Measurements from ENCODE around the gene EFCAB6.

Gene EFCAB6

GRCh38 chr22:43835736-43836135, 23.6 kb upstream of the EFCAB6 start:
- H3K9me2 ChIP-seq (replicated peaks; ENCODE audit: low read depth, low read length) = no peaks in the 10 kb centered on the region
- H2AFZ ChIP-seq (ENCODE audit: low read length) = no peak overlapping the region
- TF ChIP-seq CTCF (conservative IDR thresholded peaks at IDR 0.05; ENCODE audit: low read length) = no peak
- no peak for TF ChIP-seq EZH2phosphoT487 (IDR thresholded peaks at IDR 0.05; ENCODE audit: borderline replicate concordance)
- H3K9me3 ChIP-seq (ENCODE audit: insufficient read depth, low read depth, low read length) = no peaks in the 10 kb centered on the region
- no peaks in the 10 kb centered on the region for H3K27me3 ChIP-seq (ENCODE audit: insufficient read depth, low read length, poor library complexity, severe bottlenecking)
- H3F3A ChIP-seq (ENCODE audit: low read depth) = no peaks in the 10 kb centered on the region
- H3K4me3 ChIP-seq (ENCODE audit: low read length, poor library complexity, severe bottlenecking) = no peak overlapping the region
- no peaks in the 10 kb centered on the region for H3K36me3 ChIP-seq (ENCODE audit: insufficient read depth, low read length)
- no peaks in the 10 kb centered on the region for H3K79me2 ChIP-seq (ENCODE audit: insufficient read depth, low read length)
- no peak overlapping the region for H3K4me2 ChIP-seq (ENCODE audit: low read depth, low read length, poor library complexity, severe bottlenecking)
- no peak overlapping the region for H3K9ac ChIP-seq (ENCODE audit: low read depth, low read length, poor library complexity, severe bottlenecking)
- no peaks in the 10 kb centered on the region for H4K20me1 ChIP-seq (ENCODE audit: insufficient read depth, low read length, poor library complexity, severe bottlenecking)
- H3K4me1 ChIP-seq (ENCODE audit: insufficient read depth, low read length, poor library complexity, severe bottlenecking) = no peaks in the 10 kb centered on the region

- no peak overlapping the region for H2AFZ ChIP-seq (ENCODE audit: low read length)
- H3F3A ChIP-seq (ENCODE audit: low read depth) = no peaks in the 10 kb centered on the region
- H3K9me3 ChIP-seq (ENCODE audit: insufficient read depth, low read depth, low read length) = no peaks in the 10 kb centered on the region
- H3K9me2 ChIP-seq (replicated peaks; ENCODE audit: low read depth, low read length) = no peaks in the 10 kb centered on the region
- no peaks in the 10 kb centered on the region for H3K4me1 ChIP-seq (ENCODE audit: insufficient read depth, low read length, poor library complexity, severe bottlenecking)
- H3K27me3 ChIP-seq (ENCODE audit: insufficient read depth, low read length, poor library complexity, severe bottlenecking) = no peaks in the 10 kb centered on the region
- TF ChIP-seq EZH2phosphoT487 (IDR thresholded peaks at IDR 0.05; ENCODE audit: borderline replicate concordance) (no peak), CTCF (conservative IDR thresholded peaks at IDR 0.05; ENCODE audit: low read length) (no peak)
- no peak overlapping the region for H3K4me2 ChIP-seq (ENCODE audit: low read depth, low read length, poor library complexity, severe bottlenecking)
- no peaks in the 10 kb centered on the region for H3K36me3 ChIP-seq (ENCODE audit: insufficient read depth, low read length)
- no peaks in the 10 kb centered on the region for H4K20me1 ChIP-seq (ENCODE audit: insufficient read depth, low read length, poor library complexity, severe bottlenecking)
- H3K9ac ChIP-seq (ENCODE audit: low read depth, low read length, poor library complexity, severe bottlenecking) = no peak overlapping the region
- no peaks in the 10 kb centered on the region for H3K79me2 ChIP-seq (ENCODE audit: insufficient read depth, low read length)
- no peak overlapping the region for H3K4me3 ChIP-seq (ENCODE audit: low read length, poor library complexity, severe bottlenecking)
Observed at GRCh38 chr22:43835166-43835565, 23.1 kb upstream of the EFCAB6 start.

- H3K9ac ChIP-seq (ENCODE audit: low read depth, low read length, poor library complexity, severe bottlenecking) = no peak overlapping the region
- no peaks in the 10 kb centered on the region for H4K20me1 ChIP-seq (ENCODE audit: insufficient read depth, low read length, poor library complexity, severe bottlenecking)
- H3K4me2 ChIP-seq (ENCODE audit: low read depth, low read length, poor library complexity, severe bottlenecking) = no peak overlapping the region
- H3K79me2 ChIP-seq (ENCODE audit: insufficient read depth, low read length) = no peaks in the 10 kb centered on the region
- no peaks in the 10 kb centered on the region for H3K27me3 ChIP-seq (ENCODE audit: insufficient read depth, low read length, poor library complexity, severe bottlenecking)
- H3K36me3 ChIP-seq (ENCODE audit: insufficient read depth, low read length) = no peaks in the 10 kb centered on the region
- H3K4me1 ChIP-seq (ENCODE audit: insufficient read depth, low read length, poor library complexity, severe bottlenecking) = no peaks in the 10 kb centered on the region
- no peaks in the 10 kb centered on the region for H3F3A ChIP-seq (ENCODE audit: low read depth)
- TF ChIP-seq CTCF (conservative IDR thresholded peaks at IDR 0.05; ENCODE audit: low read length) (no peak), EZH2phosphoT487 (IDR thresholded peaks at IDR 0.05; ENCODE audit: borderline replicate concordance) (no peak)
- H2AFZ ChIP-seq (ENCODE audit: low read length) = no peak overlapping the region
- H3K9me2 ChIP-seq (replicated peaks; ENCODE audit: low read depth, low read length) = no peaks in the 10 kb centered on the region
- no peak overlapping the region for H3K4me3 ChIP-seq (ENCODE audit: low read length, poor library complexity, severe bottlenecking)
- H3K9me3 ChIP-seq (ENCODE audit: insufficient read depth, low read depth, low read length) = no peaks in the 10 kb centered on the region
Observed at GRCh38 chr22:43833286-43834240, 21.5 kb upstream of the EFCAB6 start.
